Measurements from ENCODE around the gene ZNF780A.

ZNF780A gene

DNA sequence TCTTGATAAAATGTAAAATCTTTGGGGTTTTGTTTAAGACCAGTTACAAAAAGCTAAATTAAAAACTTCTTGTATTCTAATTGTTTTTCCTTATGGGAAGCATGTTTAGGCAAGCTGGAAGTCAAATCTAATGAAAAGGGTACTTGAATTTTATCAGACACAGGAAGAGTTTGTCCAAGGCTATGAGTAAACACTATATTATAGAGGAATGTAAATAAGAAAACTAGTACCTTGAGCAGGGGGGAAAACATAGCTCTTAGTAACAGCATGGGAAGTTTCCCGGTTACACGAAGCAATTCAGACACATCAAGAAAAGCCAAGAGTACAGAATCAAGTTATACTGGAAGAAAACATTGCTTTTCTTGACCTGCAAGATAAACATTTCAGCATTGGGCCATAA, 19.8 kb upstream of the ZNF780A start:
- Mint-ChIP-seq H3K9me3 (peaks cover 22% of the 10 kb centered on the region), H3K36me3 (ENCODE audit: low read depth) (no peaks in the 10 kb centered on the region), H3K4me1 (no peaks in the 10 kb centered on the region), H3K4me3 (no peak overlapping the region), H3K27ac (no peak overlapping the region), H3K27me3 (ENCODE audit: low read depth) (peaks cover 6% of the 10 kb centered on the region)
- TF ChIP-seq, protein P1, sequence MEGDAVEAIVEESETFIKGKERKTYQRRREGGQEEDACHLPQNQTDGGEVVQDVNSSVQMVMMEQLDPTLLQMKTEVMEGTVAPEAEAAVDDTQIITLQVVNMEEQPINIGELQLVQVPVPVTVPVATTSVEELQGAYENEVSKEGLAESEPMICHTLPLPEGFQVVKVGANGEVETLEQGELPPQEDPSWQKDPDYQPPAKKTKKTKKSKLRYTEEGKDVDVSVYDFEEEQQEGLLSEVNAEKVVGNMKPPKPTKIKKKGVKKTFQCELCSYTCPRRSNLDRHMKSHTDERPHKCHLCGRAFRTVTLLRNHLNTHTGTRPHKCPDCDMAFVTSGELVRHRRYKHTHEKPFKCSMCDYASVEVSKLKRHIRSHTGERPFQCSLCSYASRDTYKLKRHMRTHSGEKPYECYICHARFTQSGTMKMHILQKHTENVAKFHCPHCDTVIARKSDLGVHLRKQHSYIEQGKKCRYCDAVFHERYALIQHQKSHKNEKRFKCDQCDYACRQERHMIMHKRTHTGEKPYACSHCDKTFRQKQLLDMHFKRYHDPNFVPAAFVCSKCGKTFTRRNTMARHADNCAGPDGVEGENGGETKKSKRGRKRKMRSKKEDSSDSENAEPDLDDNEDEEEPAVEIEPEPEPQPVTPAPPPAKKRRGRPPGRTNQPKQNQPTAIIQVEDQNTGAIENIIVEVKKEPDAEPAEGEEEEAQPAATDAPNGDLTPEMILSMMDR (IDR thresholded peaks at IDR 0.05; ENCODE audit: unreplicated experiment in 3 of 3) = no peak

DNA sequence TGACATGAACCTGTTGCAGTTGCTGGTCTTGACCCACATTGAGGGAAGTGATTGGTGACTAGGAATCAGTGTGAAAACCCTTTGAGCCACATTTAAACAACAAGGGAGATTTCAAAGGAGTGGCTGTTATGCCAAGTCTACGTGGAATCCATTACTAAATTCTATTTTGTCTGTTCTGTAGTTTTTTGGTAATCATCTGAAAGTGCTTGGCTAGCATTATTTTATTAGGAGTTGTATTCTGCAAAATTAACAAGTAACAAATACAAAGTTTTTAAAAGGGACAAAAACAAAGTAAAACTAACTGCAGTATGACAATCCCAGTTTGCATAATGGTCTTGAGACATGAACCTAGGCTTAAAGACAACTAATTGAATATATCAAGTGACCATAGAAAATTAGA, 14.0 kb upstream of the ZNF780A start:
- TF ChIP-seq, protein P1 (IDR thresholded peaks at IDR 0.05; ENCODE audit: unreplicated experiment in 3 of 3) = no peak
- Mint-ChIP-seq H3K27me3 (ENCODE audit: low read depth) (peaks cover 7% of the 10 kb centered on the region), H3K9me3 (peaks cover 2% of the 10 kb centered on the region), H3K4me1 (no peaks in the 10 kb centered on the region), H3K4me3 (no peak overlapping the region), H3K36me3 (ENCODE audit: low read depth) (no peaks in the 10 kb centered on the region), H3K27ac (no peak overlapping the region)

DNA sequence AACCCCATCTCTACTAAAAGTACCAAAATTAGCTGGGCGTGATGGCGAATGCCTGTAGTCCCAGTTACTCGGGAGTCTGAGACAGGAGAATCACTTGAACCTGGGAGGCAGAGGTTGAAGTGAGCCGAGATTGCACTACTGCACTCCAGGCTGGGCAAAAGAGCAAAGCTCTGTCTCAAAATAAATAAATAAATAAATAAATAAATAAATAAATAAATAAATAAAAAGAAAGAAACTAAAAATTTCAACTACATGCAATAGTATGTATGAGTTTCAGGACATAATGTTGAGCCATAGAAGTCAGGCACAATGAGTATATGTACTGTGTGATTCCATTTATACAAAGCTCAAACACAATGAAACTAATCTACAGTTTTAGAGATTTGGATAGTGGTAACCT, 12.9 kb upstream of the ZNF780A start:
- Mint-ChIP-seq H3K27ac (no peak overlapping the region), H3K36me3 (ENCODE audit: low read depth) (no peaks in the 10 kb centered on the region), H3K4me1 (no peaks in the 10 kb centered on the region), H3K9me3 (peaks cover 2% of the 10 kb centered on the region), H3K4me3 (no peak overlapping the region), H3K27me3 (ENCODE audit: low read depth) (peaks cover 7% of the 10 kb centered on the region)
- TF ChIP-seq, protein P1 (IDR thresholded peaks at IDR 0.05; ENCODE audit: unreplicated experiment in 3 of 3) = no peak

GRCh38 chr19:40101813-40102212, 11.1 kb upstream of the ZNF780A start:
- Mint-ChIP-seq H3K4me1 (no peaks in the 10 kb centered on the region), H3K36me3 (ENCODE audit: low read depth) (no peaks in the 10 kb centered on the region), H3K4me3 (no peak overlapping the region), H3K27ac (no peak overlapping the region), H3K27me3 (ENCODE audit: low read depth) (peaks cover 7% of the 10 kb centered on the region), H3K9me3 (peaks cover 2% of the 10 kb centered on the region)
- TF ChIP-seq, protein P1 (IDR thresholded peaks at IDR 0.05; ENCODE audit: unreplicated experiment in 3 of 3) = no peak

DNA sequence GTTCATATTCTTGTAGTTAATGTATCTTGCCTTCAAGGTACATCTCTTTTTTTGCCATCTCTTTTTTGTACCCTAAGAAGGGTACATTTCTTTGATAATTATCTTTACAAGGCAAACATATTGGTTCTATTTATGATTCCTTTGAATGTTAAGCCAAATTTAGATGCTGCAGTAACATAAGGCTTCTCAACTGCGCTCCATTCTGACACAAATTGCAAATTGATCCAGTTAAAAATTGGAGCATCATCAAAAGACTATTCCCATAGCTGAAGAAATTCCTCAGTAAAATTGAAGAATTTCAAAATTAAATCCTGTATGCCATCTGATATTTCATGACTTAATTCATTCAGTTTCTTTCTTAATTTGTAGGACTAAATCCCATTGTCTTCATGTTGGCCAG, 2.7 kb upstream of the ZNF780A start:
- peaks cover 7% of the 10 kb centered on the region for H3K27me3 Mint-ChIP-seq (ENCODE audit: low read depth)
- no peak overlapping the region for H3K27ac Mint-ChIP-seq
- TF ChIP-seq, protein P1 (IDR thresholded peaks at IDR 0.05; ENCODE audit: unreplicated experiment in 3 of 3) = no peak
- H3K4me1 Mint-ChIP-seq = peaks cover 25% of the 10 kb centered on the region
- H3K36me3 Mint-ChIP-seq (ENCODE audit: low read depth) = peaks cover 16% of the 10 kb centered on the region
- H3K9me3 Mint-ChIP-seq = peaks cover 16% of the 10 kb centered on the region
- no peak overlapping the region for H3K4me3 Mint-ChIP-seq

DNA sequence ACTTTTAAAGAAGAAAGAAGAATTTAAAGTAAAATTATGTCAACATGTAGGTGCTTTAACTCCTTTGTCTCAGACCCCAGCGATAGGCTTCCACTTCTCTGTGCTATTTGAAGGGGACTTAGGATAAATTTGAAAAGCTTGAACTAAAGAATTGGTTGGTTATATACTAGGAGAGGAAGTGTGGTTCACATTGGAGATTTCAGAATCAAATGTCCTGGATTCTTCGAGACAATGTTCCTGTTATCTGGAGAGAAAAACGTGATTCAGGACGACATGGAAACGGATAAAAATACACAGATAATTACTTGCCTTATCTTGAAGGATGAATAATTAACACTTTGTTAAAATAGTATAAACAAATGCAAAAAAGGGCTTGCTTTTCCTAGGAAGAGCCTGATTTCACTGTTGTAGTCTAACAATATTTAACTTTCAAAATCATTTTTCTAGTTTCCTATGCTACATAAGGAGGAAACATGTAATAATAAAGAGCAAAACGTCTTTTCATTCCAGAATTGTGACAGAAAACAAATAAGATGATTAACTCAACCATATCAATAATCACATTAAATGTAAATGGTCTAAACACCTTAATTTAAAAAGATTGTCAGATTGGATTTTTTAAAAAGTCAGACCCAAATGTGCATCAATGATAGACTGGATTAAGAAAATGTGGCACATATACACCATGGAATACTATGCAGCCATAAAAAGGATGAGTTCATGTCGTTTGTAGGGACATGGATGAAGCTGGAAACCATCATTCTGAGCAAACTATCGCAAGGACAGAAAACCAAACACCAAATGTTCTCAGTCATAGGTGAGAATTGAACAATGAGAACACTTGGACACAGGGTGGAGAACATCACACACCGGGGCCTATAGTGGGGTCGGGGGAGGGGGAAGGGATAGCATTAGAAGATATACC, 724 bp upstream of the ZNF780A start:
- Mint-ChIP-seq H3K27ac (peak overlapping the region; percentile 94 to 99 (median 98)), H3K27me3 (ENCODE audit: low read depth) (peaks cover 7% of the 10 kb centered on the region), H3K9me3 (peaks cover 29% of the 10 kb centered on the region), H3K36me3 (ENCODE audit: low read depth) (peaks cover 31% of the 10 kb centered on the region), H3K4me1 (peaks cover 33% of the 10 kb centered on the region), H3K4me3 (peak overlapping the region; percentile 99 to 100 (median 100))
- TF ChIP-seq, protein P1 (IDR thresholded peaks at IDR 0.05; ENCODE audit: unreplicated experiment in 3 of 3) = no peak

Measured in nephron (organoid).